Measurements from ENCODE around the gene ANKRD11.
"Not testable (repeated sequence)": the region's sequence is repeated elsewhere in the genome, so short reads cannot be mapped to it uniquely, and the experiment has no call there.

Gene ANKRD11

DNA sequence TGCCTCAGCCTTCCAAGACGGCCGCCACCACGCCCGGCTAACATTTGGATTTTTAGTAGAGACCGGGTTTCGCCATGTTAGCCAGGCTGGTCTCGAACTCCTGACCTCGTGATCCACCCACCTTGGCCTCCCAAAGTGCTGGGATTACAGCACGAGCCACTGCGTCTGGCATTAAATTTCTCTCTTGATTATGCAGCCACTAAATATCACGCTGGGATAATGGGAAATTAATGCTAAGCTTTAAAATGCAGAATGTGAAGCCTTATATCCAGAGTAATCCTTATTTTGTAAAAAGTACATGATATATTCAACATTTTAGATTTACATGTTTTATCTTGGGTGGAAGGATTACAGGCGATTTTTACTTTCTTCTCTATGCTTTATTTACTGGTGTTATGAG is 89.2 kb downstream of the ANKRD11 start:
- FAIRE-seq, result no peak

DNA sequence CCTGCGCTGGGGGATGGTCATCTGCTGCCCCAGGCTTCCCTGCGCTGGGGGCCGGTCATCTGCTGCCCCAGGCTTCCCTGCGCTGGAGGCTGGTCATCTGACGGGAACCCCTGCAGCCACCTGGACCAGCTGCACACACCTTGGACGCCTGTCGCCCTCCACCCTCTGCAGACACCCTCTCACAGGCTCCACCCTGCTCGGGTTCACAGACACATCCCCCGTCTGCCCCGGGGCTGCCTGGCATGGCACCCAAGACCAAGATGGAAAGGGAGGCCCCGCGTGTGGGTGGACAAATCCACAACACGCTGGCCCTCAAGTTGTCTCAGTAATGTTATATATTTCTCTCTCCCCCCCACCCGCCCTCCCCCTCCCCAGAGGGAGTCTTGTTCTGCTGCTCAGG is 89.6 kb downstream of the ANKRD11 start:
- FAIRE-seq, result no peak

DNA sequence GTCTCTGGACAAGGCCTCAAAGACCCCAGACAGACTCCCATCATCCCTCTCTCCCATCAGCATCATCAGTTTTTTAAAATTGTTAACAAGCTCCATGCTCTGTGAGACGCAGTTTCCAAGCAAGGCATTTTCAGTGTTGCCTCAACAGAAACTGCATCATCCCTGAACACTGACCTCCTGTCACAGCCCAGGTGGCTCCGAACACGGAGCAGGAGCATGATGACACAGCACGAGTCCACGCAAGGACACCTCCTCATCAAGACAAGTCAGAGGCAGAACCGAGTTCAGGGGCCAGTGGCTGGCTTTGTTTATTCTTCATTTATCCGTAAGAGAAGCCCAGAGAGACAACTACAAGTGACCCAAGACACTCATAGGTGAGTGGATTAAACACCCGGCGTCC is 91.4 kb downstream of the ANKRD11 start:
- FAIRE-seq, result no peak

DNA sequence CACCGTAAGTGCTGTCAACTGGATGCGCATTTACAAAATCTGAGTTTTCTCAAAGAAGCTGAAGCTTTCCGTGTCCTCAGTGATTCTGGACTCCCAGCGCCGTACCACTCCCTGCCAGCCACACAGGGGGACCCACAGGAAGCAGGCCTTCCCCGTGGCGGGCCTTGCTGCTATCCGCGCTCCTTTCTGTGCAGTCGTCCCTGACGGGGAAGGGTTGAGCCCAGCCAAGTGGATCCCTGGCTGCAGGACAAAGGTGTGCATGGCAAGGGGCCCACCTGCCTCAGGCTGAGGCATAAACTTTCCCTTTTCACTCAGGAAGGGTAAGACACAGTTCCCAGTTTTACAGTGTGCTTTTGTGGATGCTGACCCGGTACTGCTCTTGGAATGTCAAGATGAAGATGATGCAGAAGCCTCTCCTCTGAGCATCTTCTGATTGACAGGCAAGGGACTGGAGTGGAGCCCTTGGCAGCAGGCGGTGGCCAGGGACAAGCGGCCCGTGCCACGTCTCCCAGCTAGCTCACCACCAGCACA is 93.0 kb downstream of the ANKRD11 start:
- no peak for FAIRE-seq

DNA sequence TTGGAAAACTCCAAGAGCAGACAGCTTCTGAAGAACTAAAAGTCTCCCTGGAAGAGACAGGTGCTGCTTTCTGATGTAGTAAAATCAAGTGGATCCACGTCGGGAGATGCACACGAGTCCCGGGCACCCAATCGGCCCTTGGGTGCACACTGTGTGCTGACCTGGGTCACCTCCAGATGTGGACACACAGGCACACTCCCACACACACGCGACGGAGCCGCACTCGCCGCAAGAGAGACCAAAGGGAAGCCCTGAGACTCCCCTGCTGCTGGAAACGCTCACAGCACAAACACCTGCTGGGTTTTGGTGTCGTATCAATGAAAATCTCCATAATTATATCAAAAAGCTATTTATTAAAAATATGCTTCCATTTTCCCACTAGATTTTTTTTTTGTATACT is 94.2 kb downstream of the ANKRD11 start:
- no peak for FAIRE-seq

DNA sequence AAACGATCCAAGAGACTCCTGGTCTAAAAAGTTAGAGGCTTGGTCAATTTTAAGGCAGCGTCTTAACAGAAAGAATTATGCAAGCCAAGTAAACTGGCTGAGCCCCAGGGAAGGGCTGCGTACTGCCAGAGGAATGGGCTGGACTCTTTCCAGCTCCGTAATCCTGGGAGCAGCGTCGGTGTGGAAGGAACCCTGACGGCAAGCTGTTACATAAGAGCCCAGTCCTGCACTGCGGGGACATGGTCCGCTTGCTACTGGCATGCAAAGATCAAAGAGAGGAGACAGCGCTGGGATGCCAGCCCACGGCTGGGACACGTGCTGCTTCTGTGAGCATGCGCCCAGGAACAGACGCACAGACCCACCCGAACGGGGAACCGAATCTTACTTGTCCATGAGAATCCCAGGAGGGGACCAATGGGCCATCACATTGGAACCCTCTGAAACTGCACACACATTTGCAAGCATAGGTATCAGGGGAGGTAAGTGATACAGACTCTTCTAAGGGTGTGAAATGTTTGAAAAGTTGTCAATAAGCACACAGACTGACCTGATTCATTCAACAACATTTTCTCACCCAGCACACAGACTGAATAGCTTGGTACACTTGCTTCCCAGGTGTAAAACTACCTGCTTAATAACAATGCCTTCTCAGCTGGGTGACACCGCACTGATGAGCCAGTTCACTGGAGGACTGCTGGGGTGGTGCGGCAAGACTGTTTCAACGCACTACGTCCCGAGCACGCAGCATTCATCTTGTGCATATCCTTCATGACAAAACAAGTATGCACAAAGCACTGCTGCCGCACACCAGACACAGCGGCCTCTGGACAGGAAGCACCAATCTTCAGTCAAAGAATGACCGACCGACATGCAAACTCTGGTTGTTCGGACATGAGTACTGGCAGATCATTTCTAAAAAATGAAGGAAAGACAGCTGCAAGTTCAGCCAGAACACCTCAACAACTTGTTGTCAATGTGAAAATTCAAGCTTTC is 94.9 kb downstream of the ANKRD11 start:
- FAIRE-seq, result no peak

DNA sequence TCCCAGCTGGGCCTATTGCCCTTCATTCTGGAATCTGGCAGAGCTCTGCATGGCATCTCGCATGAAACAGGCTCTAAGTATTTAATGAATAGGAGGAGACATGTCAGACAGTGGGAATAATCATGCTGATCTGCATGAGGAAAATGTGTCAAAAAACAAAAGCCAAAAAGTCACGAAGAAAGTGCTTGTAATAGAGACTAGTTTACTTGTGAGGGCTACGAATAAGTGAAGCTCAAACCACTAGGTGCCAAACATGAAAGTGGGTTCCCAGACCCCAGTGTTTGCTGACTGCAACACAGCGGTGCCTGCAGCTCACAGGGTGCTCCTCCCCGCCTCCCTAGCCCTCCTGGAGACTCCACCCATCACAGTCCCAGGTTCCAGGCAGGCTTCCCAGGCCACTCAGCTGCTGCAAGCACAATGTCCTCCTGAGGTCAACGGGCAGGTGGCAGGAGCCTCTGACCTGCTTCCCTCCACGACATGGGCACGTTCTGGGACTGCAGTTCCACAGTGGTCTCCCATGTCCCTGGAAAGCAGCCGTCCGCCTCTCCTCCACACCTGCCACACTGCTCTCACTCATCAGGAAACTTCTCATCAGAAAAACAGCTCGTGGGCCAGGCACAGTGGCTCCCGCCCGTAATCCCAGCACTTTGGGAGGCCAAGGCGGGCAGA is 96.5 kb downstream of the ANKRD11 start:
- no peak for FAIRE-seq

DNA sequence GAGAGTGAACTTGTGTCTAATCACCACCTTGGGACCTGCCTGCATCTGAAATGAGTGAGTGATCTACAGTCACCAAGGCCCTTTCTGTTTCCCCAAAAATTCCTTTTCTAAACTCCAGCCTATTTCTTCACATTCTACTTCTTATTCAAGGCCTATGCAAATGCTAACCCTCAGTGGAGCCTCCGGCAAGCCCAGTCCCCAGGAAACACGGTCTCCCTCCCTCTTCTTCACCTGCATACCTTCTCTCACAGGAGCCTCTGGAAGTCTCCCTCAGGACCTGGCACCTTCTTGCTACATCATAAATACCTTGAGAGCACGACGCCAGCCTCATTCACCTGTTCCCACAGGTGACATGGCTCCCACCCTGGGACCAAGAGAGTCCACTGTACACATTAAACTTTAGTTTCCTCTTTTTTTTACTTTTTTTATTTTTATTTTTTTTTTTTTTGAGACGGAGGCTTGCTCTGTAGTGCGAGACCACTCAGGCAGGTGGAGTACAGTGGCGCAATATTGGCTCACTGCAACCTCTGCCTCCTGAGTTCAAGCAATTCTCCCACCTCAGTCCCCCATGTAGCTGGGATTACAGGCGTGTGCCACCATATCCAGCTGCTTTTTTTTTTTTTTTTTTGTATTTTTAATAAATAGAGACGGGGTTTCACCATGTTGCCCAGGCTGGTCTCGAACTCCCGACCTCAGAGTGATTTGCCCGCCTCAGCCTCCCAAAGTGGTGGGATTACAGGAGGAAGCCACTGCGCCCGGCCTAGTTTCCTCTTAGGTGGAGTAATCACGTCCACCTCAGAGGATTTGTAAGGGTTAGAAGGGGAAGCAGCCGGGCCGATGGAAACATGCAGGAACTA is 97.3 kb downstream of the ANKRD11 start:
- no peak for FAIRE-seq

DNA sequence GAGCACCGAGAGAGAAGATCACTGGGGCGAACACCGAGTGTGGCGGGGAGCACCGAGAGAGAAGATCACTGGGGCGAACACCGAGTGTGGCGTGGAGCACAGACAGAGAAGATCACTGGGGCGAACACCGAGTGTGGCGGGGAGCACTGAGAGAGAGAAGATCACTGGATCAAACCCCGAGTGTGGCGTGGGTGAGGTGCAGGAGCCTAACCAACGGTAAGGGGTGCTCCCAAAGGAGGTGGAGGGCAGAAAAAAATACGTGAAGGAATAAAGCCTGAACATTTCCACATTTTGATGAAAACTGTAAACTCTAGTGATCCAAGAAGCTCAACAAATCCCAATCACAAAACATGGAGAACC is 100.2 kb downstream of the ANKRD11 start:
- not testable (repeated sequence) for FAIRE-seq

DNA sequence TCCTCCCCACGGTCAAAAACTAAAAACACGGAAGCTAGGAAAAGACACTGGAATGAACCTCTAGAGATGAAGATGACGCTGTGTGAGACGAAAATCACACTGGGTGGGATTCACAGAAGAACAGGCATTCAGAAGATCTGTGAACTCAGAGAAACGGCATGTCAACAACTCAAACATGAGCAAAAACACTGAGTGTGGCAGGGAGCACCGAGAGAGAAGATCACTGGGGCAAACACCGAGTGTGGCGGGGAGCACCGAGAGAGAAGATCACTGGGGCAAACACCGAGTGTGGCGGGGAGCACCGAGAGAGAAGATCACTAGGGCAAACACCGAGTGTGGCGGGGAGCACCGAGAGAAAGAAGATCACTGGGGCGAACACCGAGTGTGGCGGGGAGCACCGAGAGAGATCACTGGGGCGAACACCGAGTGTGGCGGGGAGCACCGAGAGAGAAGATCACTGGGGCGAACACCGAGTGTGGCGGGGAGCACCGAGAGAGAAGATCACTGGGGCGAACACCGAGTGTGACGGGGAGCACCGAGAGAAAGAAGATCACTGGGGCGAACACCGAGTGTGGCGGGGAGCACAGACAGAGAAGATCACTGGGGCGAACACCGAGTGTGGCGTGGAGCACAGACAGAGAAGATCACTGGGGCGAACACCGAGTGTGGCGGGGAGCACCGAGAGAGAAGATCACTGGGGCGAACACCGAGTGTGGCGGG is 100.7 kb downstream of the ANKRD11 start:
- FAIRE-seq, result not testable (repeated sequence)

DNA sequence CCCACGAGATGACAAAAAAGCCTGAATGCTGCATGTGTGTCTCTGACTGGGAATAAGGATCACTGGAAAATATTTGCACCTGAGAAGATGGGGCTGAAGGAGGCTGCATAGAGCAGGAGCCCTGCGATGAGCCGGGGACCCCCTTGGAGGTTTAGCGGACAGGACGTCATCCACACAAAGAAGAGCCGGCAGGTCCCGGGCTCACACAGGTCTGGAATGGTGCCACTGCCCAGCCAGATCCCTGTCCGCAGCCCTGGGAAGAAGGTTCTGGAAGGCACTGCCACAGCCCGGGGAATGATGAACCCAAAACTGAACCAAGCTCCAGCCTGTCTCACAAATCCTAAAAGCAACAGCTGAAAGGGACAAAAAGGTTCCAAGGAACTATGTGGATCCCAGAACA is 101.8 kb downstream of the ANKRD11 start:
- no peak for FAIRE-seq

DNA sequence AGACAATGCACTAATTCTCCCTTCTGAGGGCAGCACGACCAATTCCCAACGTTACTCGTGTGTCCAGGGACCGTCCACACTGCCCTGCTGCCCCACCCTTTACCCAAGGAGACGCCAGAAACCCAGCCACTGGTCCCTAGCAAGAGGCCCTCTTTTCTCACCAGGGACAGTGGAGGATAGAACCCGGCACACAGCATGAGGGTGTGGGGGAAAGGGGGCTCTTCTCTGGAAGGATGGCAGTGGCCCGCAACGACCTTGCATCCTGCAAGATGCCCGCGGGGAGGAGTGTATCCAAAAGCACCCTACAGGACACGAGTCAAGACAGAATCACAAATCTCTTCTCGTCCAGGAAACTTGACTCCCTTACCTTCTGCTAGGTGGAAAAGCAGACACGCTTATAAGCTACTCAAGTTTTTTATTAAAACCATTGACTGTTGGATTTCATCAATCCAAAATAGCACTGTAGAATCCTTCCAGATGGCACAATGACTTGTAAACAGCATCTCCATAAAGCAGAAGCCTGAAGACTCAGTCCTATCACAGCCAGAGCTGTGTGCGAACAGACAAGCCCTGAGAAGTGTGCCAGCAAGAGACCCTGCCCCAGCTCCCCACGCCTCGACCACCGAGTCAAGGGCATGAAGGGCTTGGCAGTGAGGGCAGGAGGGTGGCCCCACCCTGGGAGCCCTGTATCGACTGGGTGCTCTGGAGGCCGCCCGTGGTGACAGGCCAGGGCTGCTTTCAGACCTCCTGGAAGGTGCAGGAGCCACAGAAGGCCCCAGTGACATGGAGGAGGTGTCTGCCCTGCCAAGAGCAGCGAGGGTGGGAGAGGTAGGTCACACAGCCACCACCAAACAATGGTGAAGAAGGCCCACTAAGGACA is 103.8 kb downstream of the ANKRD11 start:
- no peak for FAIRE-seq

DNA sequence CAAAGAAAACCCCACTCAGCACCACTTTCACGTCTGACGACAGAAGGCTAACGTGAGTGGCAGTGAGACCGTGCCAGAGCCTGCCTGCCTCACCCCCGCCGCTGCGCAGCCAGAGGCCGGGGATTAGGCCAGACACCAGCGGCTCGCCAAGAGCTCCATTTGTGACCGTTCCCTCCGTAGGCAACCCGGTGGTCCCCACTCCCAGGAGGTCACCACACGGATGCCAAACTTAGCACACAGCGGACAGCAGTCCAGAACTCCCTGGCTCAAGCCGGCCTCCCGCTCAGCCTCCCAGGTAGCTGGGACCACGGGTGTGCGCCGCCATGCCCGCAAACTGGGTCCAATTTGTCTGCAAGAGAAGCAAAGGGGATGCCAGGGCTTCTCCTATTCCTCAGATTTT is 104.6 kb downstream of the ANKRD11 start:
- no peak for FAIRE-seq

DNA sequence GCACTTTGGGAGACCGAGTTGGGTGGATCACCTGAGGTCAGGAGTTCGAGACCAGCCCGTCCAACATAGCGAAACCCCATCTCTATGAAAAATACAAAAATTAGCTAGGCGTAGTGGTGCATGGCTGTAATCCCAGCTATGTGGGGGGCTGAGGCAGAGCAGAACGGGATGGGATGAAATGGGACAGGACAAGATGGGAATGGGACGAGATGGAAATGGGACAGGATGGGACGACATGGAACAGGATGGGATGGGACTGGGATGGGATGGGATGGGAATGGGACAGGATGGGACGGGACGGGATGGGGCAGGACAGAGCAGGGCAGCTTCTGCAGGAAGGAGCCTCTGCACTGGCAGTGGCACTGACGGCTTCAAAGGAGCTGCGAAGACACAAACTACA is 106.1 kb downstream of the ANKRD11 start:
- FAIRE-seq, result no peak

DNA sequence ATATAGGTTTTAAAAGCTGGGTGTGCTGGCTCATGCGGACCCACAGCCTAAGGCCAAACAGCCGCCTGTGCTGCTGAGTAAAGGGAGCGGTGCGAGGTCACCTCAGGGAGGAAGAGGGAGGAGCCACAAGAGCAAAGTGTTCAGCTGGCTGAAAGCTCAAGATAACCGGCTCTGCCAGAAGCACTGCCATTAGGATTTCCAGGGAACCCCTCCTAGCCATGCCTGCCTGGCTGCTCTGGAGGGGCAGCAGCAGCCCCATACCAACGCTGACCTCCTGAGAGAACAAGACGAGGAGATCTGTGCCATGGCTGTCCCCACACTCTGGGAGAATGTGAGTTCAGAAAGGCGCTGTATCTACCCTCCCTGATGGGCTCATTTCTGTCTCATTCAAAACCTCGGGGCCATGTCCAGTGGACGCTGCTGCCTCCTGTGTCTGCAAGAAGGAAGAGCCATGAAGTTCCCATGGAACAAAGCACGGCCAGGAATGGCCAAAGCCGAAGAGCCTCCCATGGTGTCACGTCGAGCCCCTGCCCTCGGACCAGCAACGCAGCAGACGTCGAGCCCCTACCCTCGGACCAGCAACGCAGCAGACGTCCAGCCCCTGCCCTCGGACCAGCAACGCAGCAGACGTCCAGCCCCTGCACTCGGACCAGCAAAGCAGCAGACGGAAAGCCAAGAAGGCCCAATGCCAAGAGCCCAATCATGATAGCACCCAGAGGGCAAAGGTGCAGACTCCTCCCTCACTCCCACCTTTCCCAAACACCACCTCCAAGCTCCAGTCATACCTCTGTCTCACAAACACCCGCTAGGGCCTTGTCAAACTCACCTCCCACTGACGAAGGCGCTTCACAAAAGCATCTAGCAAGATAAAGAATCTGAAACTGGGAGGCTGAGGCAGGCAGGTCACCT is 107.0 kb downstream of the ANKRD11 start:
- no peak for FAIRE-seq

DNA sequence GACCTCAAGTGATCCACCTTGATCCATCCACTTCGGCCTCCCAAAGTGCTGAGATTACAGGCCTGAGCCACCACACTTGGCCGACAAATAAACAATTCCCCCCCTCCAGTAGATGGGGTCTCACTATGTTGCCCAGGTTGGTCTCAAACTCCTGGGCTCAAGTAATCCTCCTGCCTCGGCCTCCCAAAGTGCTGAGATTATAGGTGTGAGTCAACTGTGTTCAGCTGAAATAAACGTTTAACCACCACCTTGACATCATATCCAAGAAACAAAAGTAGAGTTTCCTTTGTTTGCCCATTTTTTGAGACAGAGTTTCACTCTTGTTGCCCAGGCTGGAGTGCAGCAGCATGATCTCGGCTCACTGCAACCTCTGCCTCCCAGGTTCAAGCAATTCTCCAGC is 107.8 kb downstream of the ANKRD11 start:
- not testable (repeated sequence) for FAIRE-seq

DNA sequence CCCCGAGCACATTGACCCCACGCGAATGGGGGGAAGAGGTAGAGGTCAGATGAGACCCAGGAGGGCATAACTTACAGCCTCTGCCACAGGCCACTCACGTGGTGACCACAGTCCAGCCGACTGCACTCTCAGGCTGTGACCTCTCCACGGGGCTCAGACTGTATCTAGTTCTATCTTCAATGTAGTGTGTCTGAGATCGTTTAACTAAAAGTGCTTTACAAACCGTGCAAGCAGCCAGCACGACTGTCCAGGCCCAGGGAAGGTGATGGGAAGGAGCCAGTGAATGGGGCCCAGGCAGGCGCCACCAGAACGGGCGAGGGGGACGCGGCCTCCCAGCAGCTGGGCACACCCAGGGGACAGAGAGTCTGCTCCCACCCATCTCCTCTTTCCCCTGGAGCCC is 108.6 kb downstream of the ANKRD11 start:
- no peak for FAIRE-seq

DNA sequence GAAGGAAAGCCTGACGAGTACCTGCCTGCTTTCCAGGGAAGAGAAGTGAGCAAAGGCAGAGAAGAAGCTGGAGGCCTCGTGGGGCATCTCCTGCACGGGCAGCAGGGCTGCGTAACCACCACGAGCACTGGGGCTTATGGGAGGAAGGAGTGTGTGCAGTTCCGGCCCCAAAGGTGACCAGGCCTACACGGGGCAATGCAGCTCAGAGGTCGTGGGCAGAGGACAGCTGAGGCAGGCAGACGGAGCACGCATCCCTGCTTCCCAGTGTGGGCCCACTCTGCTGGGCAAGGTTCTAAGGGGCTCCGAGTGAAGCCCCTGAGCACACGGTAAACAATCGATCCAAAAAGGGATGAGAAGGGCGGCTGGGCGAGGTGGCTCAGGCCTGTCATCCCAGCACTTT is 109.7 kb downstream of the ANKRD11 start:
- FAIRE-seq, result no peak

DNA sequence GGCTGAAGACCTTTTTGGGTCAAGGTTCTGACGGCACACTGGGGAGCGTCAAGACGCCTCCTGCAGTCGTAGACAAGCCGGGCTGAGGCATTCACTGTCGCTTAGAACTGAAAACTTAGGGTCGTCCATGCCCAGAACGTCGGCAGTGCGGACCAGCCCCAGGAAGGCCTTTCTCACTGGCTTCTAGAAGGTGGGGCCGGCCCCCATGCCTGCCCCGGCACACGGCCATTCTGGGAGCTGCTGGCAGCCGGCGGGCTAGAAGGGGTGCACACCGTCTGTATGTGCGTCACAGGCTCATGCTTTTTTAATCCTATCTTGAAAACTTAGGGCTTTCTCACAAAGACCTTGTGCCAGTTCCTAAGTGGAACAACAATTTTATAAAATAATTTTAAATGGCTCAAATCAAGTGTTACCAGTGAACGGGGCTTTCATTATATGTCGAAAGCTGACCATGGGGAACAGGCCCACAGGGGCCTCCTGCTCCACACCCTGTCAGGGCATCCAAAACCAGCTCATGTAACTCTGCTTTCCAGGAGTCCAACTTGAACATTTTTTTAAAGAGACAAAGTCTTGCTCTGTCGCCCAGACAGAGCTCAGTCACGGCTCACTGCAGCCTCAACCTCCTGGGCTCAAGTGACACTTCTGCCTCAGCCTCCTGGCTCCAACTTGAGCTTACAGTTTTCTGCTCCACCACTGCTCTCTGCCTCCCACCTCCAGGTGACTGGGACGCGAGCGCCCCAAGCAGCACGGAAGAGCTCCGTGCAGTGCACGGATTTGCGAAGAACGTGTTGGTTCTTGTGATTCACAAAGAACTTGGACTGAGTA is 111.2 kb downstream of the ANKRD11 start:
- no peak for FAIRE-seq
